HT-29 (cell line): ENCODE measurements around the gene CDC45. TPM values are rescaled to one million over a fixed set of nuclear protein-coding genes. Genes with fewer than 3 reads are reported as not detected.

Experiments used
- DNase-seq: peaks from one replicate; pipeline ENCODE4 v3.0.0-alpha.2; 2015; ENCODE audit warnings: low spot score
- total RNA-seq: library from RNA; depleted of rRNA; stranded (reverse); fragments of >200 nt; shearing (Covaris generic); gene quantifications from 2 replicates; pipeline ENCODE4 v1.2.3, GENCODE V29; 2014; rRNA removed

CDC45 gene
- total RNA-seq, 1 experiment from 2014 or later: 71.3 TPM

DNA sequence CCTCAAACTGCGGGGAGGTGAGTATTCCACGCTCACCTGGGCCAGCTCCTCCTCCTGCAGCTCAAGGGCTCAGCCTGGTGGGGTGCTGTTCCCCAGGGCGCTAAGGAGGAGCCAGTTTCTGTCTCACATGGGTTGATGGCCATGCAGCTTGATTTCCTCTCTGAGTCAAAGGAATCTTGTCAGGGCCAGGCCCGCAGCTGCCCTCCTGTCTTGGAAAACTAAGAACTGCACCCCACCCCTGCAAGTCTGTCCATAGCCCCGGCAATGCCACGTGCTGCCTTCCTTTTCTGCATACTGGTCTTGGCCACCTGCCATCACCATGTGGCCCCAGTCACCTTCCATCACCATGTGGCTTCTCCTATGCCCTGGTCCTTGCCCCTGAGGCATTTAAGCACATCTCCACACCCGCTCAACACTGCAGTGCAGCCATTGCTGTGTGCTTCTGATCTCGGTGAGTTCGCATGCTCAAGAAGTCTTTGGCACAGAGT is 79.6 kb downstream of the CDC45 start:
- no peak for DNase-seq

- no peak for DNase-seq
Observed at GRCh38 chr22:19559956-19560355, 80.2 kb downstream of the CDC45 start.

GRCh38 chr22:19565382-19566278 is 85.9 kb downstream of the CDC45 start:
- DNase-seq: no peak

- DNase-seq: no peak
Observed at GRCh38 chr22:19566279-19567156, 86.8 kb downstream of the CDC45 start.

GRCh38 chr22:19567157-19568009 is 87.7 kb downstream of the CDC45 start:
- no peak for DNase-seq

GRCh38 chr22:19568337-19569275 is 88.9 kb downstream of the CDC45 start:
- no peak for DNase-seq

- DNase-seq: no peak
Observed at GRCh38 chr22:19569276-19569640, 89.5 kb downstream of the CDC45 start.

DNA sequence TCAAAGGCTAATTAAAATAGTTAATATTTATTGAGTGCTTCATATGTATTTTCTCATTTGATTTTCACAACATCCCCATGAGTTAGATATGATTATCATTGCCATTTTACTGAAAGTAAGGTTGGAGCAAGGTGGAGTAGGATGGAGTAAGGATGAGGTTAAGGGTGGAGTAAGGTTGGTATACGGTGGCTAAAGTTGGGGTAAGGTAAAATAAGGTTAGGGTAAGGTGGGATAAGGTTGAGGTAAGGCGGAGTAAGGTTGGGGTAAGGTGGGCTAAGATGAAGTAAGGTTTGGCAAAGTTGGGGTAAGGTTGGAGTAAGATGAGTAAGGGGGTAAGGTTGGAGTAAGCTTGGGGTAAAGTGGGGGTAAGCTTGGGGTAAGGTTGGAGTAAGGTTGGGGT is 90.3 kb downstream of the CDC45 start:
- no peak for DNase-seq

Other genes starting within 250 kb of the CDC45 start
- gene CLTCL1, start 188.2 kb upstream of the CDC45 start, total RNA-seq: 0.18 and 0.47 TPM in 2 replicates
- 61.2 and 65.1 TPM in 2 replicates for gene HIRA, start 48.2 kb upstream of the CDC45 start, total RNA-seq
- gene MRPL40, start 47.4 kb upstream of the CDC45 start, total RNA-seq: 67.8 and 70.6 TPM in 2 replicates
- 43.6 and 58.4 TPM in 2 replicates for gene C22orf39, start 32.2 kb upstream of the CDC45 start, total RNA-seq
- gene UFD1, start 727 bp upstream of the CDC45 start, total RNA-seq: 146 and 147 TPM in 2 replicates
- gene CLDN5, start 44.5 kb downstream of the CDC45 start, total RNA-seq: not detected in 2 replicates
- gene SEPTIN5, start 234.6 kb downstream of the CDC45 start, total RNA-seq: 0.42 TPM in 1 of 2 replicates, not detected in the other
- gene GP1BB, start 243.6 kb downstream of the CDC45 start, total RNA-seq: not detected in 2 replicates